Neural cell (in vitro differentiated cells): Measurements from ENCODE around the gene PPP1R3D. TPM values are rescaled to one million over a fixed set of nuclear protein-coding genes. Genes with fewer than 3 reads are reported as not detected.

Experiments used
- H2AFZ ChIP-seq: fragments of 200-600, 300-800 bp; sonication (generic), shearing (Covaris generic); 2 replicates; pipeline ENCODE4 v1.6.0; 2014; ENCODE audit warnings: low read depth, mild to moderate bottlenecking, antibody characterized with exemption, low read length, moderate library complexity
- H3F3A ChIP-seq: fragments of 200-600 bp; shearing (Covaris generic); 2 replicates; pipeline ENCODE4 v1.6.1; 2016; ENCODE audit warnings: mild to moderate bottlenecking, moderate library complexity, mixed read lengths, antibody characterized with exemption, low read length; ENCODE audit not compliant: insufficient read depth, poor library complexity, severe bottlenecking
- H3K27ac ChIP-seq: fragments of 200-600, 300-800 bp; sonication (generic), shearing (Covaris generic); 2 replicates; pipeline ENCODE4 v1.5.1; 2014; ENCODE audit warnings: mild to moderate bottlenecking, low read length, moderate library complexity
- H3K27me3 ChIP-seq: fragments of 300-800, 200-600 bp; sonication (generic), shearing (Covaris generic); 2 replicates; pipeline ENCODE4 v1.6.0; 2014; ENCODE audit warnings: mild to moderate bottlenecking, low read depth, low read length, moderate library complexity; ENCODE audit not compliant: insufficient read depth
- H3K36me3 ChIP-seq: fragments of 300-800, 200-600 bp; sonication (generic), shearing (Covaris generic); 2 replicates; pipeline ENCODE4 v1.5.1; 2014; ENCODE audit warnings: mild to moderate bottlenecking, antibody characterized with exemption, low read length, moderate library complexity; ENCODE audit not compliant: insufficient read depth
- H3K4me2 ChIP-seq: fragments of 300-800, 200-600 bp; sonication (generic), shearing (Covaris generic); 2 replicates; pipeline ENCODE4 v1.6.0; 2014; ENCODE audit warnings: mild to moderate bottlenecking, low read length
- H3K4me3 ChIP-seq: fragments of 300-800, 200-600 bp; sonication (generic), shearing (Covaris generic); 2 replicates; pipeline ENCODE4 v1.5.1; 2014; ENCODE audit warnings: mild to moderate bottlenecking, low read length, moderate library complexity
- H3K79me2 ChIP-seq: fragments of 200-600 bp; shearing (Covaris generic); replicated peaks from 2 replicates; pipeline ENCODE4 v1.6.0; 2014; ENCODE audit warnings: mild to moderate bottlenecking, low read length, moderate library complexity; ENCODE audit not compliant: insufficient read depth
- H3K9ac ChIP-seq: fragments of 300-800, 200-600 bp; sonication (generic), shearing (Covaris generic); 2 replicates; pipeline ENCODE4 v1.6.1; 2016; ENCODE audit warnings: mild to moderate bottlenecking, low read length, mixed read lengths
- H3K9me2 ChIP-seq: fragments of 200-600 bp; shearing (Covaris generic); 2 replicates; pipeline ENCODE4 v1.6.1; 2016; ENCODE audit warnings: mild to moderate bottlenecking, low read length, mixed read lengths; ENCODE audit not compliant: insufficient read depth
- H3K9me3 ChIP-seq: fragments of 200-600, 300-800 bp; sonication (generic), shearing (Covaris generic); 2 replicates; pipeline ENCODE4 v1.6.1; 2016; ENCODE audit warnings: mild to moderate bottlenecking, mixed run types, low read length, moderate library complexity, mixed read lengths
- H4K20me1 ChIP-seq: fragments of 200-600 bp; shearing (Covaris generic); 2 replicates; pipeline ENCODE4 v1.6.1; 2016; ENCODE audit warnings: mild to moderate bottlenecking, mixed run types; ENCODE audit not compliant: insufficient read depth
- EP300 ChIP-seq: fragments of 450-650 bp; conservative IDR thresholded peaks from 2 replicates; pipeline ENCODE4 v1.6.1; 2014; ENCODE audit warnings: antibody characterized with exemption, mild to moderate bottlenecking, moderate library complexity; ENCODE audit not compliant: poor library complexity, severe bottlenecking
- EZH2 ChIP-seq: fragments of 200-600, 300-800 bp; shearing (Covaris generic), sonication (generic); IDR thresholded peaks from 2 replicates; pipeline ENCODE4 v1.6.1; 2014; ENCODE audit warnings: antibody characterized with exemption, low read length, borderline replicate concordance, mild to moderate bottlenecking; ENCODE audit not compliant: insufficient read depth, poor library complexity, severe bottlenecking
- MXI1 ChIP-seq: fragments of 450-650 bp; conservative IDR thresholded peaks from 2 replicates; pipeline ENCODE4 v1.6.1; 2014; ENCODE audit warnings: antibody characterized with exemption, mild to moderate bottlenecking; ENCODE audit not compliant: poor library complexity, severe bottlenecking
- POLR2AphosphoS5 ChIP-seq: IDR thresholded peaks from 2 replicates; pipeline ENCODE4 v1.6.1; 2012
- RAD21 ChIP-seq: fragments of 450-650 bp; conservative IDR thresholded peaks from 2 replicates; pipeline ENCODE4 v1.6.1; 2014; ENCODE audit warnings: antibody characterized with exemption, mild to moderate bottlenecking, moderate library complexity
- SMC3 ChIP-seq: fragments of 450-650 bp; conservative IDR thresholded peaks from 2 replicates; pipeline ENCODE4 v1.6.1; 2014; ENCODE audit warnings: antibody characterized with exemption, mild to moderate bottlenecking, moderate library complexity; ENCODE audit not compliant: poor library complexity
- TAF1 ChIP-seq: IDR thresholded peaks from 2 replicates; pipeline ENCODE4 v1.6.1; 2012; ENCODE audit warnings: low read depth
- polyA minus RNA-seq: library from RNA; depleted of rRNA, polyadenylated mRNA; stranded (reverse); fragments of >200 nt; gene quantifications from 2 replicates; pipeline ENCODE4 v1.2.3, GENCODE V29; 2014
- polyA plus RNA-seq: library from polyadenylated mRNA; depleted of rRNA; stranded (reverse); fragments of >200 nt; gene quantifications from 2 replicates; pipeline ENCODE4 v1.2.3, GENCODE V29; 2014
- TF ChIP-seq, protein P1 (sequence below): fragments of 450-650 bp; IDR thresholded peaks from 2 replicates; pipeline ENCODE4 v1.5.1; 2014; ENCODE audit warnings: antibody characterized with exemption, mild to moderate bottlenecking, moderate library complexity; ENCODE audit not compliant: poor library complexity, severe bottlenecking
- TF ChIP-seq, protein P2 (sequence below): IDR thresholded peaks from 2 replicates; pipeline ENCODE4 v1.6.1; 2012; ENCODE audit warnings: borderline replicate concordance

PPP1R3D gene, protein sequence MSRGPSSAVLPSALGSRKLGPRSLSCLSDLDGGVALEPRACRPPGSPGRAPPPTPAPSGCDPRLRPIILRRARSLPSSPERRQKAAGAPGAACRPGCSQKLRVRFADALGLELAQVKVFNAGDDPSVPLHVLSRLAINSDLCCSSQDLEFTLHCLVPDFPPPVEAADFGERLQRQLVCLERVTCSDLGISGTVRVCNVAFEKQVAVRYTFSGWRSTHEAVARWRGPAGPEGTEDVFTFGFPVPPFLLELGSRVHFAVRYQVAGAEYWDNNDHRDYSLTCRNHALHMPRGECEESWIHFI
- 1.3 and 1.6 TPM in 2 replicates for polyA plus RNA-seq
- polyA minus RNA-seq, result 3.2 and 4.1 TPM in 2 replicates

DNA sequence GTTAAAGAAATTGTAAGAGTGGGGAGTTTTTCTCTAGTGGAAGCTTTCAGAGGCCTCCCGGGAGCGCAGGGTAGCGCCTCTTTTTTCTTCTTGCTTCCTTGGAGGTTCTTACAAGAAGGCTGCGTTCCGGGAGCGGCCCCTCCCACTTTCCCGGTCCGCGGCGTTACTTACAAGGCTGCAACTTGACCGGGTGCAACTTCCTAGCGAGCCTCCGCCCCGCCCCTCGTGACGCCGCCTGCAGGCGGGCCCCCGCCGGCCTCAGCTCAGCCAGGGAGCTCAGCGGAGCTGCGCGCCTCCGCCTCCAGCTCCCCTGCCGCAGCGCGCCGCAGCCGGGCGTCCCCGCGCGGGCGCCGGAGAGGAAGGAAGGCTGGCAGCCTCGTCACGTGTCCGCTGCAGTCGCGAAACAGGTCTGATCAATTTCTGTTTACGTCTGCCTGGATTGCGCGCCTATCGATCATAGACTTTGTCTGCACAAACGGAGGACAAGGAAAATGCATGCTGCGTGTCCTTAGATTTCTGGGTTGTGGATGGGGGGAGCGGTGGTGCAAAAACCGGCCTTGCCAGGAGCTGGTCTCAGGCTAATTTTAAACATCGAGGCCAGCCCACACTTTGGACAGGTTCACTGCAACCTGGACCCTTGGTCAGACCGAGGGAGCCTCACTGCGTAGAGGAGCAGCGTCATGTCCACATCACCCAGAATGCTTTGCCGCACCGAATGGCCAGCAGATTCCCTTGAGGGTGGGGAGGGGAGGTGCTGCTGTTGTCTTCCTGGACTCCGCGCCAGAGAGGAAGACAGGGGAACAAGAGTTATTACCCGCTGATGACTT, at the start of gene PPP1R3D, which contains the start of gene FAM217B:
TSS of gene PPP1R3D (minus strand) at position 177 of the 827 bp plus-strand sequence. CDS start 374 bp downstream, outside the sequence.
TSS of gene FAM217B (plus strand) at position 261 of the 827 bp plus-strand sequence. CDS start 3,555 bp downstream, outside the sequence.
- Histone ChIP-seq H3F3A (peaks cover 7% of the 10 kb centered on the region), H3K9ac (peak within 1 kb of the TSS; percentile 81), H3K9me3 (no peaks in the 10 kb centered on the region), H3K9me2 (no peaks in the 10 kb centered on the region), H3K36me3 (no peaks in the 10 kb centered on the region), H3K4me3 (peak within 1 kb of the TSS; percentile 79), H3K27ac (peak within 1 kb of the TSS; percentile 90), H4K20me1 (no peaks in the 10 kb centered on the region), H3K79me2 (no peaks in the 10 kb centered on the region), H3K4me2 (peak within 1 kb of the TSS; percentile 98), H3K27me3 (no peaks in the 10 kb centered on the region), H2AFZ (peak within 1 kb of the TSS; percentile 70)
- TF ChIP-seq, protein P1, sequence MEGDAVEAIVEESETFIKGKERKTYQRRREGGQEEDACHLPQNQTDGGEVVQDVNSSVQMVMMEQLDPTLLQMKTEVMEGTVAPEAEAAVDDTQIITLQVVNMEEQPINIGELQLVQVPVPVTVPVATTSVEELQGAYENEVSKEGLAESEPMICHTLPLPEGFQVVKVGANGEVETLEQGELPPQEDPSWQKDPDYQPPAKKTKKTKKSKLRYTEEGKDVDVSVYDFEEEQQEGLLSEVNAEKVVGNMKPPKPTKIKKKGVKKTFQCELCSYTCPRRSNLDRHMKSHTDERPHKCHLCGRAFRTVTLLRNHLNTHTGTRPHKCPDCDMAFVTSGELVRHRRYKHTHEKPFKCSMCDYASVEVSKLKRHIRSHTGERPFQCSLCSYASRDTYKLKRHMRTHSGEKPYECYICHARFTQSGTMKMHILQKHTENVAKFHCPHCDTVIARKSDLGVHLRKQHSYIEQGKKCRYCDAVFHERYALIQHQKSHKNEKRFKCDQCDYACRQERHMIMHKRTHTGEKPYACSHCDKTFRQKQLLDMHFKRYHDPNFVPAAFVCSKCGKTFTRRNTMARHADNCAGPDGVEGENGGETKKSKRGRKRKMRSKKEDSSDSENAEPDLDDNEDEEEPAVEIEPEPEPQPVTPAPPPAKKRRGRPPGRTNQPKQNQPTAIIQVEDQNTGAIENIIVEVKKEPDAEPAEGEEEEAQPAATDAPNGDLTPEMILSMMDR, result peak; percentile 53
- TF ChIP-seq TAF1, result peak; percentile 63
- TF ChIP-seq, protein P2, sequence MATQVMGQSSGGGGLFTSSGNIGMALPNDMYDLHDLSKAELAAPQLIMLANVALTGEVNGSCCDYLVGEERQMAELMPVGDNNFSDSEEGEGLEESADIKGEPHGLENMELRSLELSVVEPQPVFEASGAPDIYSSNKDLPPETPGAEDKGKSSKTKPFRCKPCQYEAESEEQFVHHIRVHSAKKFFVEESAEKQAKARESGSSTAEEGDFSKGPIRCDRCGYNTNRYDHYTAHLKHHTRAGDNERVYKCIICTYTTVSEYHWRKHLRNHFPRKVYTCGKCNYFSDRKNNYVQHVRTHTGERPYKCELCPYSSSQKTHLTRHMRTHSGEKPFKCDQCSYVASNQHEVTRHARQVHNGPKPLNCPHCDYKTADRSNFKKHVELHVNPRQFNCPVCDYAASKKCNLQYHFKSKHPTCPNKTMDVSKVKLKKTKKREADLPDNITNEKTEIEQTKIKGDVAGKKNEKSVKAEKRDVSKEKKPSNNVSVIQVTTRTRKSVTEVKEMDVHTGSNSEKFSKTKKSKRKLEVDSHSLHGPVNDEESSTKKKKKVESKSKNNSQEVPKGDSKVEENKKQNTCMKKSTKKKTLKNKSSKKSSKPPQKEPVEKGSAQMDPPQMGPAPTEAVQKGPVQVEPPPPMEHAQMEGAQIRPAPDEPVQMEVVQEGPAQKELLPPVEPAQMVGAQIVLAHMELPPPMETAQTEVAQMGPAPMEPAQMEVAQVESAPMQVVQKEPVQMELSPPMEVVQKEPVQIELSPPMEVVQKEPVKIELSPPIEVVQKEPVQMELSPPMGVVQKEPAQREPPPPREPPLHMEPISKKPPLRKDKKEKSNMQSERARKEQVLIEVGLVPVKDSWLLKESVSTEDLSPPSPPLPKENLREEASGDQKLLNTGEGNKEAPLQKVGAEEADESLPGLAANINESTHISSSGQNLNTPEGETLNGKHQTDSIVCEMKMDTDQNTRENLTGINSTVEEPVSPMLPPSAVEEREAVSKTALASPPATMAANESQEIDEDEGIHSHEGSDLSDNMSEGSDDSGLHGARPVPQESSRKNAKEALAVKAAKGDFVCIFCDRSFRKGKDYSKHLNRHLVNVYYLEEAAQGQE, result peak; percentile 1
- peak; percentile 36 for TF ChIP-seq RAD21
- TF ChIP-seq EP300, result peak; percentile 69
- peak; percentile 82 for TF ChIP-seq POLR2AphosphoS5
- peak; percentile 52 for TF ChIP-seq SMC3
- peak; percentile 78 for TF ChIP-seq MXI1
- TF ChIP-seq EZH2, result no peak

DNA sequence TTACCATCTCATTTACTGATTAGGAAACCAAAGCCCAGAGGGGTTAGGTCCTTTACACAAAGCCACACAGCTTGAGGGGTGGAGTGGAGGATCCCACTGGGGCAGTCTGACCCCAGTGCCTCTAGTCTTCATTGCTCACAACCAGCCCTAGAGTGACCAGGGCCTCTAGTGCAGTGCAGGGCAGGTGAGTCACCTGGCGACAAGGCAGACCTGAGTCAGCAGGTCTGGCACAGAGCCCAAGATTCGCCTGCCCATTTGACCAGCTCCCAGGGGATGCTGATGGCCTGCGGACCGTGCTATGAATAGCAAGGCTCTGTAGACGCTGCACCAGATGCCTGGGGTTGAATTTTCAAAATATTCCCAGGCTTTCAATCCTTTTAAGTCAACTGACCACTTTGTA, 48.0 kb upstream of the PPP1R3D start:
- Histone ChIP-seq H3K4me2 (no peak overlapping the region), H3K9ac (no peak overlapping the region), H3K36me3 (no peaks in the 10 kb centered on the region), H2AFZ (no peak overlapping the region), H3K79me2 (no peaks in the 10 kb centered on the region), H3K27ac (no peak overlapping the region), H3F3A (no peaks in the 10 kb centered on the region), H3K9me2 (no peaks in the 10 kb centered on the region), H4K20me1 (no peaks in the 10 kb centered on the region), H3K9me3 (no peaks in the 10 kb centered on the region), H3K4me3 (no peak overlapping the region), H3K27me3 (no peaks in the 10 kb centered on the region)
- TF ChIP-seq SMC3 (no peak), TAF1 (no peak), EZH2 (no peak), RAD21 (no peak), MXI1 (no peak), POLR2AphosphoS5 (no peak), EP300 (no peak)
- TF ChIP-seq, protein P2, result no peak
- TF ChIP-seq, protein P1, result no peak
